Right hindlimb (tissue), 1 donor: Measurements from ENCODE around the gene MSI2.
"Not testable (repeated sequence)": the region's sequence is repeated elsewhere in the genome, so short reads cannot be mapped to it uniquely, and the experiment has no call there.

Source experiments
- DNase-seq: peaks from one replicate; pipeline ENCODE4 v3.0.0-alpha.2; 2018

The MSI2 gene

DNA sequence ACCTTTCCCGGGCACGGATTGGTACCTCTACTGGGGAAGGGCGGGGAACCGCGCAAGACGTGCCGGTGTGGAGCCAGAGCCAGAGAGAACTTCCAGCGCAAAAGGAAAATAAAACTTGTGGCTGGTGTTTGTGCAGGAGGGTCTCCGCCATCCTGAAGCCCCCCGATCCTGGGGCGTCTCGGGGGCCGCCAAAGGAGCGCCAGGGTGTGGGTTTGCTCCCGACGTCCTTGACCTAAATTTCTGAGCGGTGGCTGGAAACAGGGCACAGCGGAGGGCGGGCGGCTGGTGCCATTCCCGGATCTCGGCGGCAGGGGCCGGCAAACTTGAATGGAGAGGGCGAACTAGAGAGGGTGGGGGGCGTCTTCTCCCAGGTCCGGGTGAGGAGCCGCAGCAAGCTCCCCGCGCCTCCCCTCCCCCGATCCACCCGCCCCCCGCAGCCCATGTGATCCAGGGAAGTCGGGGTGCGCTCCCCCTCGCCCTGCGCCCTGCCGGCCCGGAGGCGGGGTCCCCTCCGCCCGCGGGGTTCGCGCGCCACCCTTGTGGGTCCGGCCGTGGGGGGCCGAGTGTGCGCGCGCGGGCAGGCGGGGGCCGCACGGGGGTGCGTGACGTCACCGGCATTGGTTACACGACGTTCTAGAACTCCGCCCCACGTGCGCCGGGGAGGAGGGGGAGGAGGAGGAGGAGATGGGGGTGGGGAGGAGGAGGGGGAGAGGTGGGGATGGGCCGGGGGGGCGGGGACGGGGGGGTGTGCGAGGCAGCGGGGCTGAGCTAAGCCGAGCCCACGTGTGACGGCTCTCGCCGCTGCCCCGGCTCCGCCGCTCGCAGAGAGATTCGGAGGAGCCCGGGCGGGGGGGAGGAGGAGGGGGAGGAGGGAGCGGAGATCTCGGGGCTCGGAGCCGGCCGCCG, at the start of gene MSI2:
MSI2 (plus strand) TSS at position 748 of the 906 bp plus-strand sequence. CDS start 220 bp downstream, outside the sequence.
- peak; percentile 92 for DNase-seq

DNA sequence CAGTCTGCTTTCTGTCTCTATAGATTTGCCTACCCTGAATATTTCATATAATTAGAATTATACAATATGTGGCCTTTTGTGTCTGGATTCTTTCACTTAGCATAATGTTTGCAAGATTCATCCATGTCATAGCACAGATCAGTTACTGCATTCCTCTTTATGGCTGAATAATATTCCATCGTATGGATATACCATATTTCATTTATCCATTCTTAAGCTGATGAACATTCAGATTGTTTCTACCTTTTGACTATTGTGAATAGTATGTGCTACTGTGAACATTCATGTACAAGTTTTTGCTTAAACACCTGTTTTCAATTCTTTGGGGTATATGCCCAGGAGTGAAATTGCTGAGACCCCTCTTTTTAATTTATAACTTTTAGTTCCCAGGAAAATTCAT, 49.4 kb upstream of the MSI2 start:
- DNase-seq: no peak

DNA sequence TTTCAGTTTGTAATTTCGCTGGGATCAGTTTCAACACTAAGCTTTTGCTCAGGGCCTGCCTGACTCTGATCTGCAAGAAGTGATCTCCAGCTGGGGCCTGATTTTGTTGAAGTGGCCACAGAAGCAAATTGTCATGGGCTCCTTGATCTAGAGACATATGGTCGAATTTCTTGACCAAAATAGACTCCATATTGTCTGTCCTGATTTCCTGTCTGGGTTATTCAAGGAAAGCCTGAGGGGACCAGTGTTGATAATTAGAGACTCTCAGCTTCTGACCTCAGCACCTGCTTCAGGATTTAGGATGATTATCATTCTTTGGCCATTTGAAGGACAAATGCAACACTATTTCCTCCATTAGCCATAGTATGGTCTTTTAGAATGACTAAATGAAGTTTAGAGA, 48.9 kb upstream of the MSI2 start:
- DNase-seq: no peak

DNA sequence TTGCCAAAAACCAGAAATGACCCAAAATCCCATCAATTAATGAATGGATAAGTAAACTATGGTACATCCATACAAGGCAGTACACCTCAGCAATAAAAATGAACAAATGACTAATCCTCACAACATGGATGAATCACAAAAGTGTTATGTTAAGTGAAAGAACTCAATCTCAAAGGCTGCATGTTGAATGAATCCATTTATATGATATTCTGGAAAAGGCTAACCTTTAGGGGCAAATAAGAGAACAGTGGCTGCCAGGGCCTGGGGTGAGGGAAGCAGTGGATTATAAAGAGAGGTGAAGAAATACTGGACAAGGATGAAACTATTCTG, 46.1 kb upstream of the MSI2 start:
- DNase-seq: no peak

DNA sequence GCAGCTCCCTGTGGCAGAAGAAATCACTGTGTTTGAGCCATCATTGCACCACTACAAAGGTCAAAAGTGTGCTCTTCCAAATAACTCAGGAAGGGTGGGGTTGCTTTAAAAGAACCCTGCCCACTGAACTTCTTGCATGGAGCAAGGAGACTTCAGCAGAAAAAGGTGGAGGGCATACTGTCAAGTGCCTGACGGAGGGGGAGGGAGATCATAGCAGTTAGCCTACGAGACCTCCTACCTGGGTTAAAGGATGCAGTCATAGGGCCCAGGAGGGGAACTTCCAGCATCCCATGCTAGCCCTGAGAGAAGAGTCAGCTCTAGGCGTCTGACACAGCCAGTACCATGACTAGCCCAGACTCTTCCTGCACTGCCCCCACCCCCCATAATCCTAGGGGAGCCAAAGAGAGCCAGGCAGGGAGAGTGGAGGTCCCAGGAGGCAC, 45.3 kb upstream of the MSI2 start:
- DNase-seq: no peak

DNA sequence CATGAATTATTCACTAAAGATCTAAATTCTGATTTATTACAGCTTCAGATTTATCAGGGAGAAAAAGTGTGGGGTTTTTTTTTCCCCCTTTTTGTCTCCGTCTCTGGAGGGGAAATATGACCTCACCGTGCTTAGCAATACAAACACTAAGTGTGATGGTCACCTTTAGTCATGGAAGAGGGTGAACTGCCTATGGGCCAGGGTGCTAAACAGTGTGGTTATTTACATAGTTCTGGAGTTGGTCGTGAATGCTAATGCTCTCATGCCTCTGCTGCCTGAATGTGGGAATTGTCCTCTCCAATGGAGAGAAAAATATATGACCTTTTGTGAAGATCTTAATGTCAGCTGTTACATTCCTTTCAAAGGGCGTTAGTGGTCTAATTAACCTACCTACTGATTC, 44.8 kb upstream of the MSI2 start:
- DNase-seq: no peak

DNA sequence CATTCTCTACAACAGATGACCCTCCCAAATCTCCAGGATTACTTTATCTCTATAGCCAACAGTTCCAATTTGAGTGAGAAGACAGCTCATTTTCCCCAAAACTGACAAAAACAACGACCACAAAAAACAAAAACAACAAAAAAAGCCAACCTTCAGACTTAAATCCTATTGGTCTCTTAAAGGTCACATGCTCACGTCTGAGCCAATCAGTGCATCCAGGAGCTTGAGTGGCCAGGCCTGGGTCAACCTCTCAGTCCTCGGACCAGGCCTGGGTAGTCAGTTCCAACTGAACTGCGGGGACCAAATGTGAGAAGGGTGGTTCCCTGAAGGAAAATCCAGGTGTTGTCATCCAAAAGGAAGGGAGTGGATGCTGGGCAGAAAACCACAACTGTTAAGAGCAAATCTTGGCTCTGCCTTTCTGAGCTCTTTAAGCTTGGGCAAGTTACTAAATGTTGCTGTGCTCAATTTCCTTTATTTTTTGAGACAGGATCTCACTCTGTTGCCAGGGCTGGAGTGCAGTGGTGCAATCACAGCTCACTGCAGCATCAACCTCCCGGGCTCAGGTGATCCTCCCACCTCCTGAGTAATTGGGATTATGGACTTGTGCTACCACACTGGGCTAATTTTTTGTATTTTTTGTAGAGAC, 43.0 kb upstream of the MSI2 start:
- no peak for DNase-seq

DNA sequence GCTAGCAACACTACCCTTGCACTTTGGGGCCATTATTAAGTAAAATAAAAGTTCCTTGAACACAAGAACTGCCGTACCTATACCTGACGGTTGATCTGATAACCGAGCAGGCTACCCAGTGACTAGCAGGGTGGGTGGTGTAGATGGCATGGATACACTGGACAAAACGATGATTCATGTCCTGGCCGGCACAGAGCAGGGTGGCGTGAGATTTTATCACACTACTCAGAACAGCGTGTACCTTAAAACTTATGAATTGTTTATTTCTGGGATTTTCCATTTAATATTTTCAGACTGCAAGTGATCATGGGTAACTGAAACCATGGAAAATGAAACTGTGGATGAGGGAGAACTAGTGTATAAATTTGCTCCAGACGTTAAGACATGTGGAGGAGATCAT, 41.0 kb upstream of the MSI2 start:
- DNase-seq: no peak

DNA sequence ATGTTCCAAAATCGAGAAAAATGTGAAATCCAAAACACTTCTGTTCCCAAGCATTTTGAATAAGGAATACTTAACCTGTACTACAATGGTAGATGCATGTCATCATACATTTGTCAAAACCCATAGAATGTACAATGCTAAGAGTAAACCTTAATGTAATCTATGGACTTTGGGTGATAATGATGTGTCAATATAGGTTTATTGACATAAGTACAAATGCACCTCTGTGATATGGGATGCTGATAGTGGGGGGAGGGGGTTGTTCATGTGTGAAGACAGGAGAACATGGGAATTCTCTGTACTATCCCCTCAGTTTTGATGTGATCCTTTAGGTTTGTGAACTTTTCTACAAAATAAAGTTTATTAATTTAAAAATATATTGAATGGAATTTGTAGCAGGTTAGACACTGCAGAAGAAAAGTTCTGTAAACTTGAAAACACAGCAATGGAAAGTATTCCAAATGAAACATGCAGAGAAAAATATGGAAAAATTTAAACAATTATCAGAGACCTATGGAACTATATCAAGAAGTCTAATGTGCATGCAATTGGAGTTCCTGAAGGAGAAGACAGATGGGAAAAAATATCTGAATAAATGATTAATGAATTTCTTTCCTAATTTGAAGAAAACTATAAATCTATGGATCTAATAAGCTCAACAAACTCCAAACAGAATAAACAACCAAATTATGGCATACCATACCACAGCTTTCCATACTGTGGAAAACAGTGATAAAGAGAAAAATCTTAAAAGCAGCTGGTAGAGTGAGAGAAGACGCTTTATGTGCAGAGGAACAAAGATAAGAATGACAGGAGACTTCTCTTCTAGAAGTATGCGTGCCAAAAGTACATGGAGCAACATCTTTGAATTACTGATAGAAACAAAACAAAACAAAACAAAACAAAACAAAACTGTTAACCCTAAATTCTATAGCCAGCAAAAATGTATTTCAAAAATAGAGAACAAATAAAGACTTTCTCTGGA, 34.7 kb upstream of the MSI2 start:
- no peak for DNase-seq

DNA sequence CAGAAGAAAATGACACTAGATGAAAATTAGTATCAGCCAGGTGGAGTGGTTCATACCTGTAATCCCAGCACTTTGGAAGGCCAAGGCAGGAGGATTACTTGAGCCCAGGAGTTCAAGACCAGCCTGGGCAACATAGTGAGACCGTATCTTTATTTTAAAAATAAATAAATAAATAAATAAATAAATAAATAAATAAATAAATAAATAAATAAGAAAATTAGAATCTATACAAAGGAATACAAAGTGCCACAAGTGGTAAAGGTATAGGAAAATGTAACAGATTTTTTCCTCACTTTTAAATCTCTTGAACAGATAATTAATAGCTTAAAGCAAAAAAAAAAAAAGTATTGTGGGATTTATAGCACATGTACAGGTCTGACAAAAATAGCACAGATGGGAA, 33.9 kb upstream of the MSI2 start:
- not testable (repeated sequence) for DNase-seq

DNA sequence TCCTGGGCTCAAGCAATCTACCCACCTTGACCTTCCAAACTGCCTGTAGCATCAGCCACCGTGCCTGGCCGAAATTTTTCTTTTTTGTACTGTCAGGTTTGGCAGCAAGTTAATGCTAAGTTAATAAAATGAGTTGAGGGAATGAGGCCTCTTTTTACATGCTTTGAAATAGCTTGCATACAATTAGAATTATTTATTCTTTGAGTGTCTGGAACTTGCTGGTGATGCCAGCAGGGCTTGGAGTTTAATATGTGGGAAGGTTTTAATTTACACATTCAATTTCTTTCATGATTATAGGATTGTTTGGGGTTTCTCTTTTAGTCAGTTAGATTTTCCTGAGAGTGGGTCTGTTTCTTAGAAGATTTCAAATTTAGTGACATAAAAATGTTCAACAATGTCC, 31.2 kb upstream of the MSI2 start:
- DNase-seq: no peak

DNA sequence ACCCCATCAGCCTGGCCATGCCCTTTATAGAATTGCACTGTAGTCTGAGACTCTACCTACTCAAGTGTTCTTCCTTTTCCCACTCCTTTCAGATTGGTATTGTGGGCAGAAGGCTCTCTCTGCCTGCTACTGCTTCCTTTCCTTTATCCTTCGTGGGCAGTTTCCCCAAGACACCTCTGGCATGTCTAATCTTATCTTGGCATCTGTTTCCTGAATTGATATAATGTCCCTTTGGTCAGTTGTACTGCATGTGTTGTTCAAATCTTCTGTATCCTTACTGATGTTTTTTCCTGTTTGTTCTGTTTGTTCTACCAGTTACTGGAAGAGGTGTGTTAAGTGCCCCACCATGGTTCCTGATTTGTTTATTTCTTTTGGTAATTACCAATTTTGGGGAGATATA, 29.5 kb upstream of the MSI2 start:
- DNase-seq: no peak

DNA sequence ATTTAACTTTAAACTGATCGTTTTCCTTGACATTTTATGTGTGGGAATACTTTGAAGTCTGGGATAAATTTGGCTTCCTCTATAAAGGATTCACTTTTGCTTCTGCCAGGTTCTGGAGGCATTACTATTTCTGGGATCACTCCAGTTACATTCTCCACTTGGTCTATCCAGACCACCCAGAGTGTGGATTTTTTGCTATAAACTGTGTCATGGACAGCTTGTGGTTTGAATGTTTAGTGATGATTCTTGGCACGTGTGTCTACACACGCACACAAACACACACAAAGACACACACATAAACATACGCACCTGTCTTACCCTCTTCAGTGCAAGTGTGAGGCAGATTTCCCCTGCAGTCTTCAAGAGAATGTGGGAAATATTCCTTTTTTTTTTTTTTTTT, 27.4 kb upstream of the MSI2 start:
- no peak for DNase-seq

DNA sequence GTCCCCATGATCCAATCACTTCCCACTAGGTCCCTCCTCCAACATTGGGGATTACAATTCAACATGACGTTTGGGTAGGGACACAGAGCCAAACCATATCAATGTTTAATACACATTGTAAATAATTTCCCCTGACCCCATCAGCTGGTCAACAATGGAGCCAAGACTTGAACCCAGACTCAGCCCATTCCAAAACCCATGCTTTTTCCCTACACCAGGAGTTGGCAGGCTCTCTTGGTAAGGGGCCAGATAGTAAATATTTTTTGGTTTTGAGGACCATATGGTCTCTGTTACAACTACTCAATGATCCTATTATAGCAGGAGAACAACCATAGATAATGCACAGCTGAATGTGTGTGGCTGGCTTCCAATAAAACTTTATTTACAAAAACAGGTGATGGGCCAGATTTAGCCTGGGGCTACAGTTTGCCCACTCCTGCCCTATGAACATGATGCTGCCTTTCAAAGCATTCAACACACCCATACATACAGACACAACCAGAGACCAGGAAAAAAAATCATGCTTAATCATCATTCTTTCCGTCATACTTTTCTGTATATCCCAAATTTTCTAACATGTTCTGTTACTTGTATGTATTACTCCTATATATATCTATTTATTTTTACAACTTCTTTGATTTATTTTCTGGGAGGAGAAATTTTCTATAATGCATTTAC, 22.1 kb upstream of the MSI2 start:
- no peak for DNase-seq

DNA sequence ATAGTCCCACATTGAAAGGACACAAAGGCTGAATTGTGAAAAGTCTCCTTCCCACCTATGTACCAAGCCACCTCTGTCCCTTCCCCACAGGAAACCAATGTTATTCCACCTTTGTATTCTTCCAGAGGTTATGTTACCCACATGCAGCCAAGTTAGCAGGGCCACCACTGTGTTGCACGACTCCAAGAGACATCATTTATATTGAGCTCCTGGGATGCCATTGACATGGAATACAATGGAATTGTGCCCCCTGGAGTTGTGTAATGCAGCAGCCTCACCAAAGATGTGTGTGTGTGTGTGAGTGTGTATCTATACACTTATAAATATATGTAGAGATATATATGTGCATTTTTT, 21.6 kb upstream of the MSI2 start:
- DNase-seq: no peak

DNA sequence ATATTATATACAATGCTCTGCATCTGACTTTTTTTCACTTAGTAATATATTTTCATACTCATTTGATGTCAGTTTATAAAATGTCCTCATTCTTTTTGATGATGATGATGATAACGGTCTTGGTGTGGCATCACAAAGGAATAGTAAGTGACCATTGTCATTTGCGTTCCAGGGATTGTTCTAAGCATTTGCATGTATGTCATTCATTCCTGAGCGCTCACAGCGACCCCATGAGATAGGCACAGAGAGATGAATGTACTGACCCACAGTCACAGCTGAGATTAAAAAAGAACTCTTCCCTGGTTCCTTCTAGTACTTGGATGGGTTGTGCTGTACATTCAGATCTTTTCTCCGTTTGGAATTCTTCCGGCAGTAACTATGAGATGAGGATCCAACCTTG, 21.2 kb upstream of the MSI2 start:
- DNase-seq: no peak

DNA sequence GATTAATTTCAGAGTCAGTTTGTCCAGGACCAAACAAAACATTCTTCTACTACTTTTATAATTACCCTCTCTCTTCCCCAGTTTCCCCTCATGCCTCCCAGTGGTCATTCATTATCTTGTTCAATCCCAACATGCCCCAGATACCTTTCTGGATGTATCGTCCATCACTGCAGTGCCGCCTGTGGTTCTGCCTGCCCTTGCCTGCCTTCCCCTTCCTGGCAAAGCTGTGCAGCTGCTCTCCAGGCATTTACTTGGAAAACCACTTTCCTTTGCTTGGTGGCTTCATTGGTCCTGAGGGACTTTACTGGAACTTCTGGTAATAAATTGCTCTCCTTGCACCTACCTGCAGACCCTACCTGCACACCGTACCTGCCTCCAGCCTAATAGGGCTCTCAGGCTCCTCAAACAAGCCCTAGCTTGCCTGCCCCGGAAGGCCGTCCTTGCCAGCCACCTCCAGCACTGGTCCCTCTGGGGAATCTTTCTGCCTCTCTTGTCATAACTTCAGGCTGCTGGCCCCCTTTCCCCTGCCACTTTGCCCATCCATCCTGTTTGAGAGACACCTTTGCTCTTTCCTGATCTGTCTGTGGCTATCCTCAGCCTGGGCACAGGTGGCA, 19.5 kb upstream of the MSI2 start:
- no peak for DNase-seq

DNA sequence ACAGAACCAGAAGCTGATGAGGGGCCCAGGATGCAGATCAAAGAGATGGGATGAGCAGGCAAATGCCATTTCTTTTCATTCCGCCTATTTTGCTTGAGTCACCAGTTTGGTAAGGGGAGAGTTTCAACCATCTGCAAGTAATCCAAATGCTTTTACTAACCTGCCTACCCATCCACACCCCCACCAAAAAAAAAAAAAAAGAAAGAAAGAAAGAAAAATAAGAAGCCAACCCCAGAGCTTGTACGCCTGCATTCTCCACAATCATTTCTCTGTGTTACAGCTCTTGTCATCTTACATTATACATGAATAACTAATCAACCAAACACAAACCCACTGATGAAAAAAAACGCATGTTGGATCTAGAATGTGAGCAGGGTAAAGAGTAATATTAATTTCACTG, 15.7 kb upstream of the MSI2 start:
- DNase-seq: no peak

DNA sequence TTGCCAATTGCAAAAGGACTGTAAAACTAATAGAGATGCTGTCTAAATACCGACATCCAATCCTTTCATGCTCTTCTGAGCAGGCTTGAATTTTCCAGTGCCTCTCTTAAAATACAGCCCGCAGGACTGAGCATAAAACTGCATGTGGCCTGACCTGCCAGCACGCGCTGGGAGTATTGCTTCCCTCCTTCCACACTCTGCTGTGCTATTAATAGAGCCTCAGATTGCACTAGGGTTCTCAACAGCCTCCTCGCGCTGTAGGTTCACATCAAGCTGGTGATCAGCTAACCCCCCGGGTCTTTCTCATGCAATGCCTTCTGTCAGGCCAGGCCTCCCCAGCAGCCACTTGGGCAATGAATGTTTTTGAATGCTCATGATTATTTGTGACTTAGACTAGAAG, 14.2 kb upstream of the MSI2 start:
- peak; percentile 35 for DNase-seq

DNA sequence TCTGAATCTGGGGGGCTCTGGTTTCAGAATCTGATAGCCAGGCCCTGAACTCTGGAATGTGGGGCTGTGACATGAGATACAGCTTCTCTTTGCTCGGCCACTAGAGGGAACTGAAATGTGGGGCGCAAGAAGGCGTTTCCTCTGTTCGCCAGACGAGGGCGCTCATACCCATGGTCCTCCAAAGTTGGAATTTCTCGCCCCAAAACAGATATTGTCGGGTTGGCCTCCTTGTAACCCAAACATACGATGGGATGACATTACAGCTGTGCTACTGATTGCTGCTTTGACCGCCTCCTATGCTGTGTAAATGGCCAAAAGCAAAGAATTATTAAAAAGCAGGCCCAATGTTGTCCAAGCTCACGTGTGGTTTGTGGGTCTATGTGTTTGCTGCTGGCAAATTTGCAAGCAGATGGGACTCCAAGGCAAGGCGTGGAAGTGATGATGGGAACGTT, 13.1 kb upstream of the MSI2 start:
- DNase-seq: peak; percentile 29

DNA sequence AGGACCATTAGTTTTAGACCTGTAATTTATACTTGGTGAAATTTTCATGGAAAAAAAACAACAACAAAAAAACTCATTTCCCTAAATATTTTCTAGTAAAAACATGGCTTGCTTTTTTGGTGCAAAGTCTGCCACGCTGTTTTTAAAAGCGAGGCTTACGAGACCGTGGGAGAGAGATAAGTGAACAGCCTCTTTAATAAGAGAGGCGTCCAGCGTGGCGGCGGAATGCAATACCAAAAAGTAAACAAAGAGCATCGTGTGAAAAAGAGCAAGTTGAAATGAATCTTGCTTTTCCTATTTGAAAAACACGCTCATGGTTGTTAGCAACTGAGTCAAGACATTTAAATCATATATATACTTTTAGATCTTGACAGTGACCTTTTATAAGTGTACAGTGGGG, 10.5 kb upstream of the MSI2 start:
- DNase-seq: no peak

DNA sequence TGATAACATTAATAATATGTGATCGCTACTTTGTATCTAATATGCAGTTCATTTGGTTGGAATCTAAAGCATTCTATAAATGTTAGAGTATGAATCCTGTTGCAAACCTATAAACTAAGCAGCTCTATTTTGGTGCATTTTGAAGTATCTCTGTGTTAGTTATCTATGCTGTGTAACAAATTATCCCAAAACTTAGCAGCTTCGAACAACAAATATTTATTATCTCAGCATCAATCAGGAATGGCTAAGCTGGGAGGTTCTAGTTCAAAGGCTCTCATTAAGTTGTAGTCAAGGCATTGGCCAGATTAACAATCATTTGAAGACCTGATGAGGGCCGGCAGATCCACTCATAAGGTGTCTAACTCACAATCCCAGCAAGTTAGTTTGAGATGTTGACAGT, 10.1 kb upstream of the MSI2 start:
- DNase-seq: no peak
